Gastroesophageal sphincter (tissue), 4 donors: ENCODE data around the gene N4BP2. TPM values are rescaled to one million over a fixed set of nuclear protein-coding genes. Genes with fewer than 3 reads are reported as not detected.

Experiments
- ATAC-seq: fragments of 150-250 bp; one replicate; pipeline ENCODE4 v1.9.1; 2016; ENCODE audit warnings: mild to moderate bottlenecking, moderate library complexity
- H3K27ac ChIP-seq, 4 donors: fragments of 200-600 bp; sonication (generic) in 3 of 4; 1 replicate in 3 of 4; 2 replicates in 1 of 4; pipeline ENCODE4 v1.5.1; 2016 to 2019
- H3K27me3 ChIP-seq: fragments of 200-600 bp; sonication (generic); one replicate; pipeline ENCODE4 v1.5.1; 2019
- H3K36me3 ChIP-seq, 2 donors: fragments of 200-600 bp; sonication (generic); one replicate each; pipeline ENCODE4 v1.5.1; 2019; ENCODE audit warnings: control low read depth in 1 of 2
- H3K4me1 ChIP-seq, 3 donors: fragments of 200-600 bp; sonication (generic); 1 replicate in 2 of 3; 2 replicates in 1 of 3; pipeline ENCODE4 v1.5.1; 2016 to 2019; ENCODE audit warnings: control low read depth in 2 of 3
- H3K4me3 ChIP-seq, 2 donors: fragments of 200-600 bp; sonication (generic); one replicate each; pipeline ENCODE4 v1.5.1; 2019; ENCODE audit warnings: mild to moderate bottlenecking in 1 of 2, moderate library complexity in 1 of 2
- H3K9me3 ChIP-seq, 3 donors: fragments of 200-600 bp; sonication (generic); one replicate each; pipeline ENCODE4 v1.5.1; 2017 to 2019; ENCODE audit warnings: control low read depth in 2 of 3
- CTCF ChIP-seq, 4 experiments: fragments of 200-600 bp in 2 of 4; fragments of 450-650 bp in 2 of 4; sonication (generic) in 1 of 4; IDR thresholded peaks; one replicate each; pipeline ENCODE4 v1.5.1; 2017 to 2019; ENCODE audit warnings: antibody characterized with exemption in 4 of 4, mild to moderate bottlenecking in 2 of 4, moderate library complexity in 2 of 4
- EP300 ChIP-seq: sonication (generic); formaldehyde crosslinking; IDR thresholded peaks from one replicate; pipeline ENCODE4 v1.6.1; 2017; ENCODE audit warnings: antibody characterized with exemption, mild to moderate bottlenecking
- POLR2A ChIP-seq, 2 donors: fragments of 450-650 bp; IDR thresholded peaks; one replicate each; pipeline ENCODE4 v1.6.1; 2017; ENCODE audit warnings: antibody characterized with exemption in 2 of 2, mild to moderate bottlenecking in 2 of 2, moderate library complexity in 1 of 2
- POLR2AphosphoS5 ChIP-seq: sonication (generic); formaldehyde crosslinking; IDR thresholded peaks from one replicate; pipeline ENCODE4 v1.6.1; 2017; ENCODE audit warnings: antibody characterized with exemption
- WGBS, 2 donors: methylation state at CpG; one replicate each; pipeline ENCODE4 v1.1.5; 2018; ENCODE audit warnings: low coverage in 1 of 2; 5-methylcytosine and 5-hydroxymethylcytosine counted together
- total RNA-seq, 4 donors: library from RNA; depleted of rRNA; stranded (reverse); fragments of >200 nt; gene quantifications; one replicate each; pipeline ENCODE4 v1.1.0, GENCODE V29; 2016

The N4BP2 gene
- total RNA-seq, 4 donors from 2014 or later = 5.3 to 14.5 (median 7.3) TPM

GRCh38 chr4:40114206-40114605, 57.6 kb downstream of the N4BP2 start:
- Histone ChIP-seq H3K36me3 (peaks cover 0 to 15% of the 10 kb centered on the region in 2 donors), H3K4me3 (no peak overlapping the region), H3K27ac (no peak overlapping the region), H3K9me3 (no peaks in the 10 kb centered on the region), H3K27me3 (no peaks in the 10 kb centered on the region), H3K4me1 (no peaks in the 10 kb centered on the region)
- ATAC-seq = no peak
- no peak for TF ChIP-seq EP300
- TF ChIP-seq CTCF (IDR thresholded peaks at IDR 0.05) = no peak
- no peak for TF ChIP-seq POLR2AphosphoS5
- TF ChIP-seq POLR2A (IDR thresholded peaks at IDR 0.05) = no peak
- 67 to 83% methylated on average over 1 of the region's 1 CpG for WGBS, 2 donors

- no peak for ATAC-seq
- no peaks in the 10 kb centered on the region for H3K9me3 ChIP-seq
- peaks cover 0 to 14% of the 10 kb centered on the region in 2 donors for H3K36me3 ChIP-seq
- 63% methylated on average over 1 of the region's 1 CpG; no CpG with 5 or more reads in 1 of the 2 donors for WGBS, 2 donors
- TF ChIP-seq POLR2AphosphoS5 (no peak), CTCF (IDR thresholded peaks at IDR 0.05) (no peak), EP300 (no peak), POLR2A (IDR thresholded peaks at IDR 0.05) (no peak)
- no peaks in the 10 kb centered on the region for H3K27me3 ChIP-seq
- H3K27ac ChIP-seq = no peak overlapping the region
- H3K4me1 ChIP-seq = no peaks in the 10 kb centered on the region
- no peak overlapping the region for H3K4me3 ChIP-seq
These were observed 62.2 kb downstream of the N4BP2 start for GRCh38 chr4:40118861-40119260.

DNA sequence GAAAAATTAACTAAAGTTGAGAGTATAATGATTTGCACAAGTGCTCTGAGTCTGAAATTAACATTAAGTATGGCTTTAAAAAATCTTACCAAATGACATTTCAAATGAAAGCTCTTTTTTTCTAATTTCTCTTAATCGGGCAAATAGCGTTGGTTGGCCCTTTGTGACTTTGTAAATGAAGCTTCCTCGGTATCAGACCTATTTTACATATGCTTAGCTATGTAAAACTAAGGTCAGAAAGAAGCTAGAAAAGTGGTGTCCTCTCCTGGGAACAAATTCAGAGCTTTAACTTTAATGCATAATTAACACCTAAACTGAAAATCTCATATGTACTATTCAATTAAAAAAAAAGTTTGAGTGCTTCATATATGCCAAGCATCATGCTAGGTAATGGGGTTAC, 62.7 kb downstream of the N4BP2 start:
- Histone ChIP-seq H3K27me3 (no peaks in the 10 kb centered on the region), H3K4me1 (no peaks in the 10 kb centered on the region), H3K27ac (no peak overlapping the region), H3K4me3 (no peak overlapping the region), H3K9me3 (no peaks in the 10 kb centered on the region), H3K36me3 (peaks cover 0 to 14% of the 10 kb centered on the region in 2 donors)
- WGBS, 2 donors = 82 to 95% methylated on average over 3 of the region's 3 CpGs
- no peak for TF ChIP-seq CTCF (IDR thresholded peaks at IDR 0.05)
- TF ChIP-seq POLR2AphosphoS5 = no peak
- TF ChIP-seq POLR2A (IDR thresholded peaks at IDR 0.05) = no peak
- TF ChIP-seq EP300 = no peak
- no peak for ATAC-seq

GRCh38 chr4:40121515-40121914, 64.9 kb downstream of the N4BP2 start:
- Histone ChIP-seq H3K27me3 (no peaks in the 10 kb centered on the region), H3K4me3 (no peak overlapping the region), H3K36me3 (peaks cover 0 to 23% of the 10 kb centered on the region in 2 donors), H3K4me1 (no peaks in the 10 kb centered on the region), H3K27ac (no peak overlapping the region), H3K9me3 (no peaks in the 10 kb centered on the region)
- 65 to 92% methylated on average over 4 of the region's 4 CpGs for WGBS, 2 donors
- no peak for TF ChIP-seq POLR2AphosphoS5
- no peak for TF ChIP-seq CTCF (IDR thresholded peaks at IDR 0.05)
- no peak for TF ChIP-seq POLR2A (IDR thresholded peaks at IDR 0.05)
- TF ChIP-seq EP300 = no peak
- ATAC-seq = no peak

DNA sequence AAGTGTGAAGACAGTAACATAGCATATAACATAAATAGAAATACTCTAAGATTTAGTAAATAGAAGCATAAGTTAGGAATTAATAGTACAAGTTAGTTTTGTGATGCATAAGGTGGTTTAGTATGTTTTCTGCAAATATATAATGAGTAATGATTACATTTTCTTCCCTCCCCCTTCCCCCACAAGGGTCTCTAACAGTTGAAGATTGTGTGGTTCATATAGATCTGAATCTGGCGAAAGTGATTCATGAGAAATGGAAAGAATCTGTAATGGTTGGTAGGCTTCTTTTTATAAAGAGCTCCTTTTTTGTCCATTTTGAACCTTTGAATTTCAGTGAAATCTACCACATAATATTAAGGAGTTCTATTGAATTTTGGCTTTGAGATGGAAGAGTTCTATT, 66.3 kb downstream of the N4BP2 start:
- Histone ChIP-seq H3K36me3 (peaks cover 0 to 29% of the 10 kb centered on the region in 2 donors), H3K4me3 (no peak overlapping the region), H3K9me3 (no peaks in the 10 kb centered on the region), H3K27me3 (no peaks in the 10 kb centered on the region), H3K27ac (no peak overlapping the region), H3K4me1 (no peaks in the 10 kb centered on the region)
- ATAC-seq = no peak
- 88 to 92% methylated on average over 1 of the region's 1 CpG for WGBS, 2 donors
- no peak for TF ChIP-seq POLR2A (IDR thresholded peaks at IDR 0.05)
- TF ChIP-seq CTCF (IDR thresholded peaks at IDR 0.05) = no peak
- no peak for TF ChIP-seq EP300
- no peak for TF ChIP-seq POLR2AphosphoS5
